GM12892 (cell line): ENCODE results near the gene RTRAF.

ENCODE experiments used
- POLR2A ChIP-seq: IDR thresholded peaks from 2 replicates; pipeline ENCODE4 v1.6.1; 2011; ENCODE audit warnings: low read depth, low read length, control low read depth
- POLR2AphosphoS5 ChIP-seq: IDR thresholded peaks from 2 replicates; pipeline ENCODE4 v1.6.1; 2011; ENCODE audit warnings: low read depth, low read length, control low read depth

- TF ChIP-seq POLR2AphosphoS5 (no peak), POLR2A (no peak)
These were observed 43.8 kb downstream of the RTRAF start for GRCh38 chr14:52033101-52033642.
